GM13976 (cell line): ENCODE results near the gene SLC26A4.

Source experiments
- DNase-seq: peaks from one replicate; pipeline ENCODE4 v3.0.0; 2012; ENCODE audit warnings: low spot score
- in situ Hi-C: fragments of 300-500 bp; cut with MboI; formaldehyde crosslinking; loops from one replicate; pipeline ENCODE4 v1.12.0; 2022; ENCODE audit warnings: low sequenced_read_pairs, mixed read lengths, inconsistent platforms; ENCODE audit not compliant: unreplicated experiment
- TF ChIP-seq, protein P1 (sequence below): IDR thresholded peaks from 2 replicates; pipeline ENCODE4 v1.5.1; 2012; ENCODE audit warnings: borderline replicate concordance, mild to moderate bottlenecking; ENCODE audit not compliant: insufficient read depth; ENCODE audit errors: extremely low read depth, missing control alignments, control extremely low read depth

Gene SLC26A4

DNA sequence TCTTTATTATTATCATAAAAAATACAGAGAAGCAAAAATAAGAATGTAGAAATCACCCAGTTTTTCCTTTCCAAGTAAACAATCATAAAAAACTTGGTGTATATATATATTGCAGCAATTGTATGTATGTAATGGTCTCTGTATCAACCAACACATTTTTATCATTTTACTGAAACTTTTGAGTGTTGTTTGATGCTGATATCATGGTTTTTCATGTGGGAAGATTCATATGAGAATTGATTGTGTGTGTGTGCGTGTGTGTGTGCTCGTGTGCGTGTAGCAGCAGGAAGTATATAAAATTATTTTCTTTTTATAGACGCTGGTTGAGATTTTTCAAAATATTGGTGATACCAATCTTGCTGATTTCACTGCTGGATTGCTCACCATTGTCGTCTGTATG lies 22.3 kb downstream of the SLC26A4 start:
- no peak for DNase-seq
- TF ChIP-seq, protein P1, sequence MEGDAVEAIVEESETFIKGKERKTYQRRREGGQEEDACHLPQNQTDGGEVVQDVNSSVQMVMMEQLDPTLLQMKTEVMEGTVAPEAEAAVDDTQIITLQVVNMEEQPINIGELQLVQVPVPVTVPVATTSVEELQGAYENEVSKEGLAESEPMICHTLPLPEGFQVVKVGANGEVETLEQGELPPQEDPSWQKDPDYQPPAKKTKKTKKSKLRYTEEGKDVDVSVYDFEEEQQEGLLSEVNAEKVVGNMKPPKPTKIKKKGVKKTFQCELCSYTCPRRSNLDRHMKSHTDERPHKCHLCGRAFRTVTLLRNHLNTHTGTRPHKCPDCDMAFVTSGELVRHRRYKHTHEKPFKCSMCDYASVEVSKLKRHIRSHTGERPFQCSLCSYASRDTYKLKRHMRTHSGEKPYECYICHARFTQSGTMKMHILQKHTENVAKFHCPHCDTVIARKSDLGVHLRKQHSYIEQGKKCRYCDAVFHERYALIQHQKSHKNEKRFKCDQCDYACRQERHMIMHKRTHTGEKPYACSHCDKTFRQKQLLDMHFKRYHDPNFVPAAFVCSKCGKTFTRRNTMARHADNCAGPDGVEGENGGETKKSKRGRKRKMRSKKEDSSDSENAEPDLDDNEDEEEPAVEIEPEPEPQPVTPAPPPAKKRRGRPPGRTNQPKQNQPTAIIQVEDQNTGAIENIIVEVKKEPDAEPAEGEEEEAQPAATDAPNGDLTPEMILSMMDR = no peak
- in situ Hi-C loops = no loop called here

DNA sequence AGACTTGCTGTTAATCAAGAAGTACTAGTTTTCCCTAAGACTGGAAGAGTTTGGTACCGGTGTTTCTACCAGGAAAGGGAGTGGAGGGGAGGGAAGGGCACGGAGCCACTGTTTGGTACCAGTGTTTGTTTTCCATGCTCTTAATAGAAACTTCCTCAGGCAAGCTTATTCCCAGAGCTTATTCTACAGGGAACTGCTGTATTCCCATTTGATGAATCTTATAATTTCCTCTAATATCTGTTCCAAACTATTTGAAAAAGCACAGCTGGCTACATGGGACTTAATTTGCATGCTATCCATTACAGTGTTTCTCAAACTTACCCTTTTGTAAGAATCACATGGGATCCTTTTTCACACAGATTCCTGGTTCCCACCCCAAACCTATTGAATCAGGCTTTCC lies 23.7 kb downstream of the SLC26A4 start:
- no peak for DNase-seq
- TF ChIP-seq, protein P1 = no peak

DNA sequence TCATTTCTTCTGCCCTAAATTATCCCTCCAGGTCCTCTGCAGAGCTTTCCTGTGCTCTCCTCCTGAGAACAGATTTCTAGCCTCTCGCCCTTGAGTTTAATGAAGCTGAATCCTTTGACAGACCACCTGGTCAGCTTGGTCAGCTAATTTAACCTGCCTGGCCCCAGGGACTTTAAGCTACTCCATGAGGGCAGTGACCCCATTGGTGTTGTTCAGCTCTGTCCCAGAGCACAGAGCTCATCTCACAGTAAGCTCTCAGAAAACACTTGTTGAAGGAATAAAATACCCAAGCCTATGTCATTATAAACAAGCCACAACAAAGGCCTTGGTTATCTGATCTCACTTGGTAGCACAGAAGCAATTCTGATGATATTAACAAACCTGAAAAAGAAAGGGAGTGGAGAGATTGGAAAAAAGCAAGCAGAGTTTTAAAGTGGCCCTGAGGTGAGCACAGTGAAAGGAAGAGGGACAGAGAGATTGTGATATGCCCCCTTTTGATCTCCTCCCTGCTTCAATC lies 24.4 kb downstream of the SLC26A4 start:
- no peak for DNase-seq
- in situ Hi-C loops = no loop called here
- TF ChIP-seq, protein P1 = no peak

More for the DNA sequence above, 23.7 kb downstream of the SLC26A4 start:
- in situ Hi-C loops = no loop called here

DNA sequence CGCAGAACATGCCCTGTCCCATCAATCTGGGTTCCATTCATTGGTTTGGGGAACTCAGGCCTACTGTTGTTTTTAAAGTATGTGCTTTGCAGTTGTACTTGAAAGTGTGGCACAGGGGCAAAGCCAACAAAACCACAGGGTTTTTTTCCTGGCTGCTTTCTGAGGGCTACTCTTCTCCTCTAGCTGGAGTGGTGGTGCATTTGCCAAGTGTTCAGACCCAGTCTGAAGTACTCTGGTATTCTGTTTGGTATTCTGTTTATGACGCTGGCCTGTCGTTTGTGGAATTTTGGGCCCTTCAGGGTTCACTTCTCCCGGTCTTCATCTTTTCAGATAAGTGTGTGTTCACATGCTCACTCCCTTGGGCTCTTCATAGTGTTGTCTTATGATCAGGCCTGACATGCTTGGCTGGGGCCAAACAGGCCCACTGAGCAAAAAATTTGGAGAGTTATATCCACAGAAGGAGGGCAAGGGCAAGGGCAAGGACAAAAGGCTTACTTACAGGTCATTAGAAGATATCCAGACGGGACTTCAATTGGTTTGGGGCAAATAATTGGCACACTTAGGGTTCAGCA lies 26.3 kb downstream of the SLC26A4 start:
- no peak for DNase-seq
- TF ChIP-seq, protein P1 = no peak
- in situ Hi-C loops = no loop called here

DNA sequence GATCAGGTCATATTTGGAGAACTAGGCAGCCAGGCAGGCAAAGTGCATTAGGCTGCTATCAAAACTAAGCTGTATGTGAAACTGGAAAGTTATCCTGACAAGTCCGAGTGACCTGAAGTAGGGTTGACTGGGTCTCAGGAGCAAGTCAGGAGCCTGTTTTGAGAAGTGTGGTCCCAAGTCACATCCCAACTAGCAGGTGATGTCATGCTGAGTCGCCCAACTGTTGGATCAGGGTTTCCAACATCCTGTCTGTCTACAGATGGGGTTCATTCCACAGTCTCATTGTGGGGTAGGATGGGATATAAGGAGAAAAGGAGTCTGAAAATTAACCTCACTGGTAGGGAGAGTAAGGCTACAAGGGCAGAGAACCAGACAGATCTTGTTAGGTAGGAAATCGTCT lies 27.0 kb downstream of the SLC26A4 start:
- TF ChIP-seq, protein P1 = no peak
- in situ Hi-C loops = no loop called here
- DNase-seq = no peak

DNA sequence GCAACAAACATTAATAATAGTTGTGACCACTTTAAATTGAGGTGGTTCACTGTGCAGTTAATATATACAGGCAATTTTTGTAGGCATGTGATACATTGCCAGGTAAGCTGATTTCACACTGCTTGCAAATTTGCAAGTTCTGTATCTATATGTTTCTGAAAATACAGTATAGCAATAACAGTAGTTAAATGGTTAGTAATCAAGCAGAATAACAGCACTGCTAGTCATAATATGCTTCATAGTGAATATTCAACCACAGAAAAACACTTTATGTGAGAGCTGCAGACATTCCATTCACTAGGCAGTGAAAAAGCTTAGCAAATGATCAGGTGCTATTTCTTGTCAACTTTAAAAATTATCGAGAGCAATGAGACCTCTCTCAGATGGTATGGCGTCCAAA lies 28.9 kb downstream of the SLC26A4 start:
- DNase-seq = no peak
- in situ Hi-C loops = no loop called here

DNA sequence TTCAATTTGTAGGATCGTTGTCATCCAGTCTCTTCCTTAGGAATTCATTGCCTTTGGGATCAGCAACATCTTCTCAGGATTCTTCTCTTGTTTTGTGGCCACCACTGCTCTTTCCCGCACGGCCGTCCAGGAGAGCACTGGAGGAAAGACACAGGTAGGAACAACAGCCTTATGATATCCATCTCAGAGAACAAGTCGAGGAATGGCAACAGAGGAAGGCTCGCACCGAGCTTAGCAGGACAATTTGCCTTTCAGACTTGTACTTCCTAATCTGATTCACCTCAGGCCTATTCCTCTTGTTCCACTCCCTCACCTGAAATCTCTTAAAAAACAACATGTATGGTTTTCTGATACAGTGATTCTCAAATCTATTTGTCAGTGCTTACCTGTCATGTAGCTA lies 29.5 kb downstream of the SLC26A4 start:
- DNase-seq = no peak
- TF ChIP-seq, protein P1 = no peak
- in situ Hi-C loops = no loop called here

More for the DNA sequence above, 28.9 kb downstream of the SLC26A4 start:
- TF ChIP-seq, protein P1 = no peak
